MV-4-11 (cell line): ENCODE data around the gene PRAMEF5.
"Not testable (repeated sequence)": the region's sequence is repeated elsewhere in the genome, so short reads cannot be mapped to it uniquely, and the experiment has no call there.

Experiments
- DNase-seq: peaks from one replicate; lab custom pipeline; 2025; lab: John Stamatoyannopoulos, UW

The PRAMEF5 gene

GRCh38 chr1:13253898-13254297 lies at the start of gene PRAMEF5:
Gene PRAMEF5, plus strand, starts transcription at chr1:13254198. Its CDS starts 5,071 bp downstream, at chr1:13259269.
- DNase-seq = not testable (repeated sequence)

DNA sequence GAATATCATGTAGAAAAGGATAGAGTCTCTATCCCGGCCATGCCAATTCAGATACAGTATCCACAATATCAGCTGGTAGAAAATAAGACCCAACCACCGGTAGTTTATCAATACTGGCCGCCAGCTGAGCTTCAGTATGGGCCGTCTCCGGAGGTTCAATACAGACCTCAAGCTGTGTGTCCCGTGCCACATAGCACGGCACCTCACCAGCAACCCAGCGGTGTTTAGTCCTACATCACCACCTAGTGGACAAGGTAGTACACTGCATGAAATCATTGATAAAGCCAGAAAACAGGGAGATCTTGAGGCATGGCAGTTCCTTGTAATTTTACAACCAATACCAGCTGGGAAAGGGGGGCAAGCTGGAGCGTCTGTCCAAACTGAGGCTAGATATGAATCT lies 45.3 kb upstream of the PRAMEF5 start:
- DNase-seq = not testable (repeated sequence)

DNA sequence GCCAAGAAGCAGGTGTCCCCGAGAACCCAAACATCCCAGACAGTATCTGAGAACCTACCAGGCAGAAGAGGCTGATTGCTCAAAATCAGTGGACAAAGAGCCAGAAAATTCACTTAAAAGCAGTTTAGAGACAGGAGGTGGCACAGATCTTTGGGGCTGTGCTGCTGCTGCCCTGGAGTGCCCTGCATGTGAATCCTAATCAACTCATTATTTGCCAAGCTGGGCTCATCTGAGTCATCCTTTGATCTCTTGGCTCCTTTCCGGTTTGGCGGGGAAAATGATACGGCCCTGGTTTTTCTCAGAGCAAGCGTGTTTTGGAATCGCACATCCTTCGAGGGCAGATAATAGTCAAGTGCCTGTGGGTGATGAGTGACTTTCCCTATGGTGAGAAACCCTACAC lies 37.4 kb upstream of the PRAMEF5 start:
- not testable (repeated sequence) for DNase-seq

DNA sequence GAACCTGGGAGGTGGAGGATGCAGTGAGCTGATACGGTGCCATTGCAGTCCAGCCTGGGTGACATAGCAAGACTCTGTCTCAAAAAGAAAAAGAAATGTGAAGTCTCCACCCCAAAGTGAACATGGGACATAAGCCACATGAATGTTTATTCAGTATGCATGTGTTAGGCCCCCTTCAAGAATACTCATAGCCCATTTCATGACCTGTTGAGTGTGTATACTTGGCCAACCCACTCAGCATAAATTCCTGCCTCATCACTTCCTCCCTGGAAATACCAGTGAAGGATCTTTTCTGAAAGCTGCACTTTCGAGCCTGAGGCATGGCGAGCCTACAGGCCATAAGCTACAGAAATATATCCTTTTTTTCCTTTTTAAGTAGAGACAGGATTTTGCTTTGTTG lies 34.8 kb upstream of the PRAMEF5 start:
- not testable (repeated sequence) for DNase-seq

DNA sequence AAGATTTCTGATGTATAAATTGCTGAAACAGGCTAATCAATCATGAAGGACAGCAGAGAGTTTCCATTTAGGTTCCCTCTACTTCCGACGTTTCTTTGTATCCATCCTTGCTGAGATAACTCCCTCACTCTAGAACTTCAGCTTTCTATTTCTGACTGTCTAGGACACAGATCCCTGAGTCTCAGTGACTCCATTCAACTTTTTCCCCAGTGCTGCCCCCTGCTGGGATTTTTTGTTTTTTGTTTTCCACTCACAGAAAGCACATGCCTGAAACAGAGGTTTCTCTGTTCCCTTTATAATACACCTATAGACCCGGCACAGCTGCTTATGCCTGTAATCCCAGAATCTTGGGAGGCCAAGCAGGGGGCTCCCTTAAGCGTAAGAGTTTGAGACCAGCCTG lies 31.2 kb upstream of the PRAMEF5 start:
- not testable (repeated sequence) for DNase-seq

DNA sequence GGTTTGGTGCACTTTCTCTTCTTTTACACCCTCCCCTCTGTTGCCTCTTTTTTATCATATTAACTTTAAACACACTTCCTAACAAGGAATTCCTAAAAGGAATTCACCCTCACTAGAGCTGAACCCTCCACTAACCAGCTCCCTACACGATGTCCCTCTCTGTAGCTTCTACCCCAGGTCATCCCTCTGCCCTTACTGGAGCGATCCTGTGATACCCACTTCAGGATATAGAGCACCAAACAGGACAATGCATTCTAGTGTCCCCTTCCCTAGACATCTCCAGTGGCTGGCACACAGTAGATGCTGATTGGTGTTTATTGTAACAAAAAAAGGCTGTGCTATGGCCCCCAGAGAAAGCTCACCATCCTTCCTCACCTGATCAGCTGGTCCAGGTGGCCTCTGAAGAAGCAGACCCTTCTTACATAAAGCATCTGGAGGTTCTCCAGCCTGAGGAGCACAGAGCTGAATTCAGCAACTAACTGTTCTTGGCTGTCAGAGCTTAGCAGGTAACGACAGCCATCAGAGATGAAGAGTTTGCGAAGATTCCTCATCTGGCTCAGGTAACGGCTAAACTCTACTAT lies 29.4 kb upstream of the PRAMEF5 start:
- no peak for DNase-seq

DNA sequence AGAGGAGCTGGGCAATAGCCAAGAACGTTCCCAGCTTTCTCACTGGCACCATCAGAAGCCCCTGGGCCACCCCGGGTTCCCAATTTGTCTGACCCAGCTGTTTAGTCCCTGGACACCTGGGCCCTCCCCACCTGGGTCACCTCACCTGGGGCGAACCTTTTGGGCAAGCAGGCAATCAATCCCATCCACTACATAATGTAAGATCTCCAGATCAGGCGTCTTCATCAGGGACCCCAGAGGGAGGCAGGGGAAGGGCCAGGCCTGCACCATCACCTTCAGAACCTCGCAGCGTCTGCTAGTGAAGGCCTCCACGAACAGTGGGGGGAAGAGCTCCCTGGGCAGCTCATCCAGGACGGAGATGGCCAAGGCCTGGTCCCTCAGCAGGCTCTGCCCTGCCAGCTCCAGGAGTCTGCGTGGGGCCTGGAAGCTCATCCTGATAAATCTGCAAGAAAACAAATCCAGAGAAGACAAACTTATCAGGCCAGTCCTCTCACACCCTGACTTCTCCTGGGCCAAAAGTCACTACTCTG lies 28.3 kb upstream of the PRAMEF5 start, which contains the start of gene PRAMEF18:
TSS of gene PRAMEF18 (minus strand) at position 480 of the 530 bp plus-strand sequence. CDS start at position 432, 48 bp downstream.
- not testable (repeated sequence) for DNase-seq

- DNase-seq = not testable (repeated sequence)
Observed at GRCh38 chr1:13227271-13228055, 26.5 kb upstream of the PRAMEF5 start.

GRCh38 chr1:13228343-13228781 lies 25.6 kb upstream of the PRAMEF5 start:
- peak; percentile 11 for DNase-seq

DNA sequence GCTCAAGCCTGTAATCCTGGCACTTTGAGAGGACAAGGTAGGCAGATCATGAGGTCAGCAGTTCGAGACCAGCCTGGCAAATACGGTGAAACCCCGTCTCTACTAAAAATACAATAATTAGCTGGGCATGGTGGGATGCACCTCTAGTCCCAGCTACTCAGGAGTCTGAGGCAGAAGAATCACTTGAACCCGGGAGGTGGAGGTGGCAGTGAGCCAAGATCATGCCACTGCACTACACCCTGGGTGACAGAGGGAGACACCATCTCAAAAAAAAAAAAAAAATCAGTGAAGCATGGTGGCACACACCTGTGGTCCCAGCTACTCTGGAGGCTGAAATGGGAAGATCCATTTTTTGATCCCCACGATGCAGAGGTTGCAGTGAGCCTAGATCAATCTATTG lies 23.9 kb upstream of the PRAMEF5 start:
- not testable (repeated sequence) for DNase-seq

DNA sequence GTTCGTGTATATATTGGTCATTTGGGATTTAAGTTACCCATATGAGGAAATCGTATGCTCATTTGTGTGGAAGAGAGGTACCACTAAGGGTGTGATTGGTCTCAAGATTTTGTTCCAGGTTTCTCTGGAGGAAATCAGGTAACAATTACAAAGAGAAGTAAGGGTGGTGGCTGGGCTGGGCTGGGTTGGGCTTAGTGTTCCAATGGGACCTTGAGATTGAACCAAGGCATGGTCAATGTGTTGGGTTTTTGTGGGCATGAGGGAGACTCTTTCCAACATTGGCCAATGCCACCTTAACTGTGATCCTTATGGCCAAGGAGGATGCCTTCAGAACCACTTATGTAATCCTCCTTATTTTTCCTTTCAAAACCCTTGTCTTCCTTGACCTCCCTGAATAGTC lies 23.4 kb upstream of the PRAMEF5 start:
- DNase-seq = not testable (repeated sequence)

- DNase-seq = not testable (repeated sequence)
Observed at GRCh38 chr1:13231061-13231750, 22.8 kb upstream of the PRAMEF5 start.

DNA sequence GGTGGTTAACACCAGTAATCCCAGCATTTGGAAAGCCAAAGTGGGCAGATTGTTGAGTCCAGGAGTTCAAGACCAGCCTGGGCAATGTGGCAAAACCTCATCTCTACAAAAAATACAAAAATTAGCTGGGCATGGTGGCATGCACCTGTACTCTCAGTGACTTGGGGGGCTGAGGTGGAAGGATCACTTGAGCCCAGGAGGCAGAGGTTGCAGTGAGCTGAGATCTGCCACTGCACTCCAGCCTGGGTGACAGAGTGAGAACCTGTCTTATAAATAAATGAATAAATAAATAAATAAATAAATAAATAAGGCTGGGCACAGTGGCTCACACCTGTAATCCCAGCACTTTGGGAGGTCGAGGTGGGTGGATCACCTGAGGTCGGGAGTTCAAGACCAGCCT lies 21.9 kb upstream of the PRAMEF5 start:
- DNase-seq = not testable (repeated sequence)

- not testable (repeated sequence) for DNase-seq
Observed at GRCh38 chr1:13234057-13234456, 19.9 kb upstream of the PRAMEF5 start.

DNA sequence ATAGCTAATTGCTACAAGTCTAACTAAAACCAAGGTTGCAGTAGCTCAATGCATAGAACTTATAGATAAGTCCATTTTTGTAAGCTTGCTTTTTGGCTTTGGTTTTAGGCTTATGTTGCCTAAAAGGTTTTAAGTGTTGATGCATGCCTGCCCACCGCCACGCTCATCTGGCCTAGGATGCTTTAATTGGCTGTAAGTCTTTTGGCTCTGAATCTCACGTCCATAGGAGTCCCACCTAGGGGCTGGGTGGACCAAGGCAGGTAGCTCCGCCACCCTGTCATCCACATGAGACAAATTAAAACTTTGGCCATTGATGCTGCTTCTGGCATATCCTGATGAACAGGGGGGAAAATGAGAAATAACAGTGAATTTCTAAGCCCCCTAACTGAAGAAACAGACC lies 16.4 kb upstream of the PRAMEF5 start:
- not testable (repeated sequence) for DNase-seq

DNA sequence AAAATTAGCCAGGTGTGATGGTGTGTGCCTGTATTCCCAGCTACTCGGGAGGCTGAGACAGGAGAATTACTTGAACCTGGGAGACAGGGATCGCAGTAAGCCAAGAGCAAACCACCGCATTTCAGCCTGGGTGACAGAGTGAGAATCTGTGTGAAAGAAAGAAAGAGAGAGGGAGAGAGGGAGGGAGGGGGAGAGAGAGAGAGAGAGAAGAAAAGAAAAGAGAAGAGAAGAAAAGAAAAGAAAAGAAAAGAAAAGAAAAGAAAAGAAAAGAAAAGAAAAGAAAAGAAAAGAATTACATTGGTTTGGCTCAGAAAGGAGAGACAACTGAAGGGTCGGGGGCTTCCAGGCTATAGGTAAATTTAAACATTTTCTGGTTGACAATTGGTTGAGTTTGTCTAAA lies 14.4 kb upstream of the PRAMEF5 start:
- not testable (repeated sequence) for DNase-seq

GRCh38 chr1:13243536-13244263 lies 10.3 kb upstream of the PRAMEF5 start:
- DNase-seq = not testable (repeated sequence)

GRCh38 chr1:13245841-13246553 lies 8.0 kb upstream of the PRAMEF5 start:
- not testable (repeated sequence) for DNase-seq

GRCh38 chr1:13246554-13246871 lies 7.5 kb upstream of the PRAMEF5 start:
- not testable (repeated sequence) for DNase-seq

DNA sequence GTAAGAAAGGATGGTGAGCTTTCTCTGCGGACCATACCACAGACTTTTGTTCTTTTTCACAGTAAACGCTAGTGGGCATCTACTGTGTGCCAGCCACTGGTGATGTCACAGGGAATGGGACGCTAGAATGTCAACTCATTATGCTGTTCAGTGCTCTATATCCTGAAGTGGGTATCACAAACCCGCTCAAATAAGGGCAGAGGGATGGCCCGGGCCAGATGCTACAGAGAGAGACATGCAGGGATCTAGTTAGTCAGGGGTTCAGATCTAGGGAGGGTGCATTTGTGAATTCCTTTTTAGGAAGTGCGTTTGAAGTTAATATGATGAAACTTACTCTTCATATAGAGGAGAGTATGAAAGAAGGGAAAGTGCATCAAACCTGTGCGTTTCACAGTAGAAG lies 6.9 kb upstream of the PRAMEF5 start:
- DNase-seq = not testable (repeated sequence)

DNA sequence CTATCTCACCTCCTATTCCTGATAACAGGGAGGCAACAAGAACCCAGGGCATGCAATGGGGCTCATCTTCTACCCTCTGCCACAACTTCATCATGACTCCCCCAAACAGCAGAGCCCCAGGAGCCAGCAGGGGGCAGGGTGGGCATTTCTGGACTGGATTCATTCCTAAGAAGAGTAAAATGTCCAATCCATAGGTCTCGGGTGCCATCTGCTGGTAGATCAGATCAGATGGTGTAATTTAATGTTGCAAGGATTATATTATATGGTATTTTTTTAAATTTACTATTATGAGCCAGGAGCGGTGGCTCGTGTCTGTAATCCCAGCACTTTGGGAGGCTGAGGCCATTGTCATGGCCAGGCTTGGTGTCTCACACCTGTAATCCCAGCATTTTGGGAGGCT lies 11.1 kb downstream of the PRAMEF5 start:
- DNase-seq = not testable (repeated sequence)
